ENCODE results near the gene ZFPL1.
A peak's percentile ranks its signal among the peaks of the same experiment; 100 is the strongest.
"Not testable (repeated sequence)": the region's sequence is repeated elsewhere in the genome, so short reads cannot be mapped to it uniquely, and the experiment has no call there.

ZFPL1 gene

GRCh38 chr11:65115361-65116082 lies 31.5 kb downstream of the ZFPL1 start:
- no peak for DNase-seq

- DNase-seq = peak in 2 of 5 donors; percentile 55 to 76
Measured at GRCh38 chr11:65116370-65117205, 32.6 kb downstream of the ZFPL1 start.

- peak; percentile 99 to 100 (median 99) for DNase-seq
Measured at GRCh38 chr11:65117206-65118096, 33.4 kb downstream of the ZFPL1 start, which contains the start of gene ZNHIT2. TSS of gene ZNHIT2 (minus strand) at chr11:65117701. CDS start at chr11:65117653, 48 bp downstream.

DNA sequence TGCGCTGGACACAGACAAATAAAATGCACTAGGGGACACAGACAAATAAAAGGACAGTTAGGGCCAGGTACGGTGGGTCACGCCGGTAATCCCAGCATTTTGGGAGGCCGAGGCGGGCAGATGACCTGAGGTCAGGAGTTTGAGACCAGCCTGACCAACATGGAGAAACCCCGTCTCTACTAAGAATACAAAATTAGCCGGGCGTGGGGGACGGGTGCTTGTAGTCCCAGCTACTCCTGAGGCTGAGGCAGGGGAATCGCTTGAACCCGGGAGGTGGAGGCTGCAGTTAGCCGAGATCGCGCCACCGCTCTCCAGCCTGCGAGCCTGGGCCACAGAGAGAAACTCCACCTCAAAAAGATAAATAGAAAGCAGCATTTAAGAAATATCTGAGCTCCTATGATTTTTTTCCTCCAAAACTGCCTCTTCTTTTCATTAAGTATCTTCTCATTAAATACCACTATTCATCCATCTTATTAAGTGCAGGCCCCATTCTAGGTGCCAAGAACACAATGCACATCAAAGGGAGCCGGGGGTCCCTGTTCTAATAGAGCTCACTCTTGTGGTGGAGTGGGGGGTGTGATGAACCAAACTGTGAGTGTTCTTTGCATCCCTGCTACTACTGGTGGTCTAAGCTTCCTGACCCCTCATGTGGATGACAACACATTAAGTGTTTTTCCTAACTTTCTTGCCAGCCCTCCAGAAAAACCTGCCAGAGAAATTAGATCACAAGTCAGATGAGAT lies 34.2 kb downstream of the ZFPL1 start:
- DNase-seq = no peak

GRCh38 chr11:65118891-65119669 lies 35.1 kb downstream of the ZFPL1 start:
- not testable (repeated sequence) for DNase-seq

DNA sequence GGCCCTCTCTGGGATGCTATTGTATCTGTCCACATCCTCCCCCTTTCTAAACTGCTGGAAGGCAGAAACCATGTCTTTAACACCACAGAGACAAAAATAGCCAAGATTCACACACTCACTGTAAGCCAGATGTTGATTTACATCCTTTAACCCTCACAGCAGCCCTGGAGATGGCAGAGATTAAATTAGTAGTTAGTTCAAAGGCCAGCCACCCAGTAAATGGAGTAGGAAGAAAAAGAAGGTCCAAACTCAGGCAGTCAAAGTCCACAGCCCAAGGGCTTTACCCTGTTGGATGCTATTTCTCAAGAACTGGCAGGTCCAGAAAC lies 35.6 kb downstream of the ZFPL1 start:
- no peak for DNase-seq

DNA sequence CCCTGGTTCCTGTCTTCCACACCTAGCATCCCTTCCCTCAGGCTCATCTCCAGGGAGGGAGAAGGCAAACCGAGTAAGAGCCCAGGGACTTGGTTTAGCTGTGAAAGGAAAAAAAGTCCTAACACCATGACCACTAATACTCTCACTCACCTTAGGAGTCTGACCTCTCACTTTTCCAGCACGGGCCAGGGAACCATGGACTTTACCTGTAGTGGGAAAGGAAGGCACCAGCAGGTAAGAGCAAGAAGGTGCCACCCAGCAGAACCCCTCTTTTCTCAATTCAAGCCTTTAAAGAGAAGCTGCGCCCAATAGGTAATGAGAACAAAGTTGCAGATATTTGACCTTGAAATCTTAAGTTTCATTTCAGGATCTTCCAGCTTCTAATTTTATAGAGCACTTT lies 36.8 kb downstream of the ZFPL1 start:
- DNase-seq = no peak

DNA sequence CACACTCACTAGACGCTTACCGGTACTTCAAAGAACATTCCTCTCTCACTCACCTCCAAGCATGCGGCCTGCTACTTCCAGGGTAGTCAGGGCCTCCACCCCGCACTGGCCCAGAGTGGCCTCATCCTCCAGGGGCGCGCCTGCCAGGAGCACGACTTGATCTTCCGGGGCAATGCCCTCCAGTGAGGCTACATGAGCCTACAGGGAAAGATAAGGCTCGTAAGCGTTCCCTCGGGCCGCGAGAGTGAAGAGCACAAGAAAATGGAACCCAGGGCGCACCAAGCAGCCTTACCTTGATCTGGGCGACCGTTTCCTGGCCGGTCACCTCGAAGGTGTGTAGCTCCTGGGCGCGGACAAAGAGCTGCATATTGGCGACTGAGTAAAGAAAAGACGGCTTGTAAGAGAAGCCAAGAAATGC lies 37.4 kb downstream of the ZFPL1 start:
- peak in 1 of 5 donors; percentile 36 for DNase-seq

DNA sequence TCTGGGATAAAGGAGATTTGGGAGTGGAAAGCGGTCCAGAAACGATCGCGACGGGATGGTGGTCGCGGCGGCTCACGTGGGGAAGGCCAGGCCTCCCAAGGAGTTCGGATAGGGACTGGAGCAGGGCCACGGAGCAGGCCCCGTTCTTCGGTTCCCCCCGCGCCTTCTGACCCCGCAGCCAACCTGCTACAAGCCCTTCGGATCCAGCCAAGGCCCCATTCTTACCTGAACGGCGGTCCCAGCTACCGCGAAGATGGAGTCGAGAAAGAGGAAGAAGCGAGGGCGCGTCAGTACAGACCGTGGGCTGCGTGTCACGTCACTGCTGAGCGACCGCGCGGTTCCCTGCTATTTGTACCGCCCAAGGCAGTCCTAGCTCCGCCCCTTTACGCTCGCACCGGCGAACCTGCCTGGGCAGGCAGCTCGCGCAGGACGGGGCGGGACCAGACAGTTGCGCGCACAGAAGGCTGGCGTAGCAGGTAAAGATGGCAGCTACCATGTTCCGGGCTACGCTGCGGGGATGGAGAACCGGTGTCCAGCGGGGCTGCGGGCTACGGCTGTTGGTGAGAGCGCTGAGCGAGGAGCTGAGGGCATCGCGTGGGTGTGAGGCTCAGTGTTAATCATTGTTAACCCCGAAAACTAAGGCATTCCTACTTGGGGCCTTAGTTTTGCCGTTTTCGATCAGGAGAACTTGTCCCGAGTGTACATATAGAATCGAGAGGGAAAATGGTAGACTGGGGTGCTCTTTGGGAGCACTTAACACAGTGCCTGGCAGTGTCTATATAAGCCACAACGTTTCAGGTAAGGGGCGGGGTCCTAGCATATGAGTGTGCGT lies 38.1 kb downstream of the ZFPL1 start, which contains the start of the genes FAU and MRPL49:
TSS of gene FAU (minus strand) at position 270 of the 832 bp plus-strand sequence. CDS start 321 bp downstream, outside the sequence.
TSS of gene MRPL49 (plus strand) at position 457 of the 832 bp plus-strand sequence. CDS start at position 483, 26 bp downstream.
- peak; percentile 98 to 99 (median 99) for DNase-seq

DNA sequence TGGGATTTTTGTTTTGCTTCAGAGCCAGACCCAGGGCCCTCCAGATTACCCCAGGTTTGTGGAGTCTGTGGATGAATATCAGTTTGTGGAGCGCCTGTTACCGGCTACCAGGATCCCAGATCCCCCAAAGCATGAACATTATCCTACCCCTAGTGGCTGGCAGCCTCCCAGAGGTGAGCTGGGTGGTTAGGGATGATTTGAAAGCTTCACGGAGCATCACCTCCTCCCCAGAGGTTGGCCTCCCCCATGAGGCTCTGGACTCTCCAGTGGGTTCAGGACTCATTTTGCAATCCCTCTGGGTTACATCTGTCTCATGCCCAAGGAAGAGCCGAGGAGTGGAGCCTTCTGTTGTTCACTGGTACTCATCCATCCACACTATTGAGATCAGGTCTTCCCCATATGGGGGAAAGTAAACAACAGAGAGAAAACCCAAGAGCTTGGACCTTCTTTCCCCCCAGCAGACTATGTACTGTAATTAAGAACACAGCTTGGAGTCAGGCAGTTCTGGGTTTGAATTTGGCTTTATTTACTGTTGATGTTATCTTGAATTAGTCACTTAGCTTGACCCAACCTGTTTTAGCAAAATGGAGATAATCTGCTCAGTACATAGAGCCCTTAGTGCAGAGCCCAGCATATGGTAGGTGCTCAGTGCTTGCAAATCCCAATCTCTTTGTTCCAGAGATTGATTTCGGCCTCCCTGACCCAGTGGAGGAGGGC lies 40.6 kb downstream of the ZFPL1 start:
- no peak for DNase-seq

- DNase-seq = no peak
Measured at GRCh38 chr11:65125197-65126056, 41.4 kb downstream of the ZFPL1 start.

DNA sequence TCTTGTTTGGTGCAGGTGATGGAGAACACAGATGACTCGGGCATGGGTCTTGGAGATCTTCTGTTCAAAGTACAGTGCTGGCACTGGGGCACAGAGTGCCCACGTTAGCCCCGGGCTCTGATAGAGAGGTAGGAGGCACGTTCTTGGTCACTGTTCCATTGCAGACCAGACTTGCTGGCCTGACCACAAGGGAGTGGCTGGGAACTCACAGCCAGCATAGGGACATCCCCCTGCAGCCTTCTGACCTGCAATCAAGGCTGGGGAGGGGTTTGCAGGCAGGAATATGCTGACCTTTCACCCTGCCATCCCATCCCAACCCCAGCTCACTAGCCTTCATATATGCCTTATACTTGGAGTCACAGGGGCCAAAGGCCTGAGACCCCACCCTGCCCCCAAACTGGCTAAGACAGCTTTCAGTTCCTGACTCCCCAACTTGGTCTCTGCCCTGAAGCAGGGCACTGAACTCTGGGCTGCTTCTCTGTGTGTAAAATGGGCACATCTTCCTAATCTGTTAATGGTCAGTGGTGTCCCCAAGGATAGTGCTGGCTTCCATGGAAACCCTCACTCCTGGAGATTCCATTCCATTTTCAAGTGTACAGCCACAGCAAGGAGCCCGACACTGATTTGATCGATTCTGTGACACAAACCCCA lies 42.7 kb downstream of the ZFPL1 start:
- no peak for DNase-seq

DNA sequence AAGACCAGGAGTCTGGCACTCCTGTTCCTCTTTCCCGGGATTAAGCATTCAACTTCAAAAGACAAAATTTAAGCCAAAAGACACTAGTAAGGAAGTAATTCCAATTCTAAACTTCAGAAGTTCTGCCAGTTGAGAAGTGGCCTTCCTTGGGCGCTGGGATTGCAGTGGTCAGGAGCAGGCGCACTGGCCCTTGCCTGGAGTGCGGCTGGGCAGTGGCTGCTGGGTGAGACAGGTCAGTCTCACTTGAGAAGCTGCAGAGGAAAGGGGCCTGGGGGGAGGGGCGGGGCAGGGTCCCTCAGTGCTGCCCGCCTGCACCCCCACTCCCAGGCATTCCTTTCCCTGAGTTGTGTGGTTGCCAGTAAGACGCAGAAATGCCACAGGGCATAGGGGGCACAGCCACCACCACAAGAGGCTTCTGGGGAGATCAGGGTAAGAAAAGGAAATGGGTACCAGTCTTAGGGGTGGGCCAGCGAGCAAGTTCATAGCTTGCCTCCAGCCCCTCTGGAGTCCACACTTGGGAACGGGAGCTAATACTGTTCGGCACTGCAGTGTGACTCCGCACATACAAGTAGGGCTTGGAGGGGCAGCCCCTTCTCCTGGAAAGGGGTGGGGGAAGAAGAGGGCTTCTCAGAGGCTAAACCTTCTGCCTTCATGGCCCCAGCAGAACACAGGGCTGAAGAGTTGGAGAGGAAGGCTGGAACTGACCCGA lies 43.6 kb downstream of the ZFPL1 start:
- DNase-seq = no peak

DNA sequence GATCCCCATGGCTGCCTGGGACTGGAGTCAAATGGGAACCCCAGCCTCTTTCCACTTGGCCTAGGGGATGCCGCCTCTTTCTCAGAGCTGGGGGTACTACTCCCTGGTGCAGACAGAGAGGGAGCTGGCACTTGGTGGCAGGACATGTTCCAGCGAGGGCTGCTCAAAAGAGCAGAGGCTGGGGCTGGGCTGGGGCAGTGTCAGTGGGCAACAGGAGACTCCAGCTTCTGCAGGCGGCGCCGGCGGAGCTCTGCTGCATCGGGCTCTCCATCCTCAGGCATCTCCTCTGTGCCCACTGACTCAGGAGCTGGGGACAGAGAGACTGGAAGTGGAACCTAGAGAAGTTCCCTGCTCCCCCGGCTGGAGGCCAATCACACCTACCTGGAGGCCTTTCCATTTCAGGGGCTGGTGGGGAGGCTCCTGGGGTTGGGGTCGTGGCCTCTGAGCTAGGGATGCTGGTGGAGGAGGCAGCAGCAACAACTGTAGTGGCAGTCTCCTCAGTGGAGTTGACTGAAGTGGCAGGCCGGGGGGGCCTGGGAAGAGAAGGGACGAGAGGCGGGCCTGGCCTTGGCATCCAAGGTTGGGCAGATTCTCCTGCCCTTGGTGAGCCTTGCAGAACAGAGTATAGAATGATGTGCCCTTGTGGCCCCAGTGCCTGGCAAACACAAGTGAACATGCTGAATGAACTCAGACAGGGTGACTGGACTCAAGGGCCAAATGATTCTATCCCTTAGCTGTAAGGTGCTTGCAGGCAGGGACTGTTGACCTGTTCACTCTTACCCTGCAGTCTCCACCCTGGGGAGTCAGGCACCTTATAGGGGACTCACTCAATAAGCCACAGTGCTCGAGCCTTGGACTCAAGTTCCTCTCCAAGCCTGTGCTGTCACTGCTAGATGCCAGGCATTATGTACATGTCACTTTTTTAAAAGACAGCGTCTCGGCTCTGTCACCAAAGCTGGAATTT lies 44.4 kb downstream of the ZFPL1 start:
- no peak for DNase-seq

DNA sequence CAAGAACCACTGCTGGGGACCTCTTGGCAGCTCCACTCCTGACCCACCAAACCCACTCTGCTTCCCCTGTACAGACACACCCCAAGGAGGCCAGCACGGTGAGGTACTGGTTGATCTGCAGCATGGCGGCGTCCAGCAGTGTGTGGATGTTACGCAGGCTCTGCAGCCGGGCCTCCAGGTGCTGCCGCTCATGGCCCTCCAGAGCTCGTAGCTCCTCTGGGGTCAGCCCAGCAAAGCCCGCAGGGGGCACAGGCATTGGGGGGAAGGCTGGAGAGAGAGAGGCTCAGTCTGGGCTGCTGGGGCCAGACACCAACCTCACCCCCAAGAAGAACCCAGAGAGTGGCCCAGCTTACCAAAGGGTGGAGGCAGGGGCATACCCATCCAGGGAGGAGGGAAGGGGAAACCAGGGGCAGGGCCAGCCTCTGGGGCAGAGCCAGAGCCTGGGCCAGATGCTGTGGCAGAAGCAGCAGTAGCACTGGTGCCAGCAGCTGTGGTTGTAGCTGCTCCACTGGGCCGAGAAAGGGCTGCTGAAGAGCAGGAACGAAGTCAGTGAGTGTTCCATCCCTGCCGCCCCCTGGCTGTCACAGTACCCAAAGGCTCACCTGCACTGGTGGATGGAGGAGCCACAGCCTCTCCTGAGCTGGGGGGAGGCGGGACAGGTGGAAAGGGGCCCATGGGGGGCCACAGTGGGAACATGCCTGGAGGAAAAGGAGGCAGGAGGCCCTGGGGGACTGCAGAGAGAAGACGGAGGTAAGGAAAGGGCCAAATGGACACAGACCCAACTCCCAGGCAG lies 45.8 kb downstream of the ZFPL1 start:
- no peak for DNase-seq
